HEK293 (cell line): ENCODE data around the gene P3H4.
A peak's percentile ranks its signal among the peaks of the same experiment; 100 is the strongest.

Source experiments
- AEBP2 ChIP-seq: fragments of 450-650 bp; formaldehyde crosslinking; IDR thresholded peaks from 2 replicates; pipeline ENCODE4 v1.5.1; 2016; ENCODE audit warnings: missing biosample characterization, missing genetic modification characterization, borderline replicate concordance
- EGR2 ChIP-seq: fragments of 450-650 bp; formaldehyde crosslinking; IDR thresholded peaks from 2 replicates; pipeline ENCODE4 v1.5.1; 2016; ENCODE audit warnings: low read depth, missing biosample characterization, missing genetic modification characterization
- HOXA7 ChIP-seq: sonication (generic); formaldehyde crosslinking; IDR thresholded peaks from 2 replicates; pipeline ENCODE4 v1.8.1; 2022; ENCODE audit warnings: missing genetic modification reagents, borderline replicate concordance
- HOXC10 ChIP-seq: sonication (generic); formaldehyde crosslinking; IDR thresholded peaks from 2 replicates; pipeline ENCODE4 v1.8.1; 2023; ENCODE audit warnings: mild to moderate bottlenecking, missing genetic modification reagents
- KLF10 ChIP-seq: fragments of 450-650 bp; IDR thresholded peaks from 2 replicates; pipeline ENCODE4 v1.5.1; 2018; ENCODE audit warnings: missing biosample characterization, mild to moderate bottlenecking, missing genetic modification characterization
- KLF8 ChIP-seq: fragments of 450-650 bp; formaldehyde crosslinking; IDR thresholded peaks from 2 replicates; pipeline ENCODE4 v1.5.1; 2016; ENCODE audit warnings: missing biosample characterization, missing genetic modification characterization
- PATZ1 ChIP-seq: fragments of 450-650 bp; formaldehyde crosslinking; IDR thresholded peaks from 2 replicates; pipeline ENCODE4 v1.5.1; 2016; ENCODE audit warnings: missing biosample characterization, missing genetic modification characterization
- PBX3 ChIP-seq: sonication (generic); formaldehyde crosslinking; IDR thresholded peaks from 2 replicates; pipeline ENCODE4 v1.8.1; 2022; ENCODE audit warnings: mild to moderate bottlenecking, moderate library complexity, missing genetic modification reagents
- PRDM10 ChIP-seq: fragments of 450-650 bp; formaldehyde crosslinking; IDR thresholded peaks from 2 replicates; pipeline ENCODE4 v1.5.1; 2016; ENCODE audit warnings: missing biosample characterization, missing genetic modification characterization
- SCRT1 ChIP-seq: fragments of 450-650 bp; formaldehyde crosslinking; IDR thresholded peaks from 2 replicates; pipeline ENCODE4 v1.5.1; 2016; ENCODE audit warnings: missing biosample characterization, missing genetic modification characterization, borderline replicate concordance
- SP7 ChIP-seq: fragments of 450-650 bp; formaldehyde crosslinking; IDR thresholded peaks from 2 replicates; pipeline ENCODE4 v1.5.1; 2016; ENCODE audit warnings: missing biosample characterization, missing genetic modification characterization
- ZBTB17 ChIP-seq: fragments of 450-650 bp; formaldehyde crosslinking; IDR thresholded peaks from 2 replicates; pipeline ENCODE4 v1.5.1; 2016; ENCODE audit warnings: missing biosample characterization, missing genetic modification characterization
- ZBTB6 ChIP-seq: fragments of 450-650 bp; formaldehyde crosslinking; IDR thresholded peaks from 2 replicates; pipeline ENCODE4 v1.5.1; 2017; ENCODE audit warnings: missing biosample characterization, missing genetic modification characterization
- ZEB2 ChIP-seq: fragments of 450-650 bp; formaldehyde crosslinking; IDR thresholded peaks from 2 replicates; pipeline ENCODE4 v1.5.1; 2016; ENCODE audit warnings: missing biosample characterization, missing genetic modification characterization
- ZNF114 ChIP-seq: fragments of 450-650 bp; formaldehyde crosslinking; IDR thresholded peaks from 2 replicates; pipeline ENCODE4 v1.5.0; 2017; ENCODE audit warnings: missing biosample characterization, missing genetic modification characterization
- ZNF157 ChIP-seq: fragments of 450-650 bp; formaldehyde crosslinking; IDR thresholded peaks from 2 replicates; pipeline ENCODE4 v1.5.1; 2016; ENCODE audit warnings: missing biosample characterization, missing genetic modification characterization
- ZNF169 ChIP-seq: fragments of 450-650 bp; formaldehyde crosslinking; IDR thresholded peaks from 2 replicates; pipeline ENCODE4 v1.5.1; 2016; ENCODE audit warnings: missing biosample characterization, missing genetic modification characterization
- ZNF18 ChIP-seq: fragments of 450-650 bp; formaldehyde crosslinking; IDR thresholded peaks from 2 replicates; pipeline ENCODE4 v1.5.1; 2016; ENCODE audit warnings: missing biosample characterization, missing genetic modification characterization
- ZNF23 ChIP-seq: fragments of 450-650 bp; formaldehyde crosslinking; IDR thresholded peaks from 2 replicates; pipeline ENCODE4 v1.5.1; 2016; ENCODE audit warnings: missing biosample characterization, missing genetic modification characterization, borderline replicate concordance
- ZNF280C ChIP-seq: fragments of 450-650 bp; formaldehyde crosslinking; IDR thresholded peaks from 2 replicates; pipeline ENCODE4 v1.5.1; 2016; ENCODE audit warnings: missing biosample characterization, missing genetic modification characterization
- ZNF626 ChIP-seq: fragments of 450-650 bp; sonication (Bioruptor Pico); formaldehyde crosslinking; IDR thresholded peaks from 2 replicates; pipeline ENCODE4 v1.5.1; 2018; ENCODE audit warnings: missing biosample characterization, missing genetic modification characterization, inconsistent platforms
- ZNF707 ChIP-seq: fragments of 450-650 bp; formaldehyde crosslinking; IDR thresholded peaks from 2 replicates; pipeline ENCODE4 v1.5.1; 2016; ENCODE audit warnings: missing biosample characterization, missing genetic modification characterization
- ZSCAN18 ChIP-seq: fragments of 450-650 bp; formaldehyde crosslinking; IDR thresholded peaks from 2 replicates; pipeline ENCODE4 v1.5.1; 2016; ENCODE audit warnings: missing biosample characterization, missing genetic modification characterization

P3H4 gene

GRCh38 chr17:41811549-41812380, at the start of gene P3H4 (continued):
- TF ChIP-seq AEBP2 (tag by site-specific recombination): 0 out of 2 replicates have a peak, but pooled peaks have one; percentile 2
- TF ChIP-seq PATZ1 (tag by site-specific recombination): peak; percentile 91
- TF ChIP-seq ZNF626: no peak
- peak; percentile 91 for TF ChIP-seq PBX3 (CRISPR knock-in tag)
- no peak for TF ChIP-seq ZNF280C (tag by site-specific recombination)
- no peak for TF ChIP-seq ZNF169 (tag by site-specific recombination)
- no peak for TF ChIP-seq ZNF707
- TF ChIP-seq ZEB2 (tag by site-specific recombination): no peak
- TF ChIP-seq ZBTB6 (tag by site-specific recombination): peak; percentile 85
- TF ChIP-seq ZBTB17 (tag by site-specific recombination): no peak
- TF ChIP-seq HOXA7: peak; percentile 41; the same call in 1 of the 2 replicates
- TF ChIP-seq SCRT1 (tag by site-specific recombination): 0 out of 2 replicates have a peak, but pooled peaks have one; percentile 55
- peak; percentile 95 for TF ChIP-seq KLF8 (tag by site-specific recombination)
- no peak for TF ChIP-seq ZNF157 (tag by site-specific recombination)
- no peak for TF ChIP-seq ZNF18 (tag by site-specific recombination)
- peak; percentile 29; the same call in 1 of the 2 replicates for TF ChIP-seq PRDM10 (tag by site-specific recombination)
- TF ChIP-seq KLF10 (tag by site-specific recombination): peak; percentile 69
- TF ChIP-seq ZSCAN18 (tag by site-specific recombination): no peak
- peak; percentile 71; the same call in 1 of the 2 replicates for TF ChIP-seq EGR2 (tag by site-specific recombination)
- TF ChIP-seq HOXC10 (CRISPR knock-in tag): 0 out of 2 replicates have a peak, but pooled peaks have one; percentile 53
- TF ChIP-seq SP7: peak; percentile 45
- TF ChIP-seq ZNF114 (tag by site-specific recombination): no peak
- TF ChIP-seq ZNF23 (tag by site-specific recombination): no peak
